K562 (cell line): ENCODE data around the gene ZNF219. TPM values are rescaled to one million over a fixed set of nuclear protein-coding genes. Genes with fewer than 3 reads are reported as not detected.

ENCODE experiments used
- CBFA2T3 ChIP-seq: fragments of 450-650 bp; IDR thresholded peaks from 2 replicates; pipeline ENCODE4 v1.6.1; 2017
- CEBPG ChIP-seq, 3 experiments: fragments of 200-800 bp in 1 of 3; sonication (Bioruptor generic) in 1 of 3; sonication (generic) in 1 of 3; formaldehyde crosslinking in 1 of 3; IDR thresholded peaks in 2 of 3; conservative IDR thresholded peaks in 1 of 3; 2 replicates each; pipeline versions ENCODE4 v1.6.1 to v1.8.0; 2016 to 2022; ENCODE audit warnings: missing compliant biosample characterization in 2 of 3, missing genetic modification characterization in 2 of 3, mild to moderate bottlenecking in 1 of 3, missing genetic modification reagents in 1 of 3
- CTBP1 ChIP-seq: fragments of 450-650 bp; IDR thresholded peaks from 2 replicates; pipeline ENCODE4 v1.6.1; 2016; ENCODE audit warnings: borderline replicate concordance
- ETV5 ChIP-seq: sonication (generic); formaldehyde crosslinking; IDR thresholded peaks from 2 replicates; pipeline ENCODE4 v1.4.0; 2020; ENCODE audit warnings: low read depth, mild to moderate bottlenecking, missing genetic modification reagents
- FIP1L1 ChIP-seq: fragments of 200-400 bp; formaldehyde crosslinking; IDR thresholded peaks from 2 replicates; pipeline ENCODE4 v1.6.1; 2018; ENCODE audit warnings: mild to moderate bottlenecking, low read depth, low read length; ENCODE audit not compliant: poor library complexity, severe bottlenecking
- JUN ChIP-seq, 2 experiments: sonication (generic) in 1 of 2; formaldehyde crosslinking in 1 of 2; IDR thresholded peaks; 2 replicates each; pipeline versions ENCODE4 v1.6.1 to v1.8.0; 2012 to 2022; ENCODE audit warnings: borderline replicate concordance in 2 of 2, mild to moderate bottlenecking in 2 of 2, improper control_type of control experiment in 1 of 2, low read depth in 1 of 2, low read length in 1 of 2, missing genetic modification reagents in 1 of 2
- KAT8 ChIP-seq: fragments of 450-650 bp; IDR thresholded peaks from 2 replicates; pipeline ENCODE4 v1.6.1; 2016; ENCODE audit warnings: low read depth, mild to moderate bottlenecking
- NCOR1 ChIP-seq: fragments of 450-650 bp; IDR thresholded peaks from 2 replicates; pipeline ENCODE4 v1.6.1; 2016; ENCODE audit warnings: mild to moderate bottlenecking, moderate library complexity
- NR0B1 ChIP-seq: fragments of 450-650 bp; IDR thresholded peaks from one replicate; pipeline ENCODE4 v1.6.1; 2018; ENCODE audit warnings: mild to moderate bottlenecking, moderate library complexity; ENCODE audit not compliant: partially characterized antibody
- NR1H2 ChIP-seq: sonication (generic); formaldehyde crosslinking; IDR thresholded peaks from 2 replicates; pipeline ENCODE4 v1.4.0; 2020; ENCODE audit warnings: mild to moderate bottlenecking, missing genetic modification reagents
- RBM17 ChIP-seq: fragments of 200-400 bp; formaldehyde crosslinking; IDR thresholded peaks from 2 replicates; pipeline ENCODE4 v1.6.1; 2017; ENCODE audit warnings: low read depth, mild to moderate bottlenecking, low read length, borderline replicate concordance
- RHOXF2B ChIP-seq: fragments of 250-450 bp; sonication (Bioruptor Pico); conservative IDR thresholded peaks from 2 replicates; pipeline ENCODE4 v1.5.1; 2021
- SMARCE1 ChIP-seq: fragments of 450-650 bp; IDR thresholded peaks from 2 replicates; pipeline ENCODE4 v1.7.1; 2016; ENCODE audit warnings: mild to moderate bottlenecking
- VEZF1 ChIP-seq: fragments of 200-800 bp; sonication (Bioruptor generic); IDR thresholded peaks from 2 replicates; pipeline ENCODE4 v1.6.1; 2017; ENCODE audit warnings: missing genetic modification characterization, missing compliant biosample characterization
- ZNF253 ChIP-seq: fragments of 250-450 bp; sonication (Bioruptor Pico); conservative IDR thresholded peaks from 2 replicates; pipeline ENCODE4 v1.6.1; 2021; ENCODE audit warnings: mild to moderate bottlenecking
- ZNF347 ChIP-seq: fragments of 450-650 bp; formaldehyde crosslinking; IDR thresholded peaks from 2 replicates; pipeline ENCODE4 v1.4.0; 2020; ENCODE audit warnings: low read depth, mild to moderate bottlenecking, moderate library complexity
- ZNF354B ChIP-seq: fragments of 250-450 bp; sonication (Bioruptor Pico); IDR thresholded peaks from 2 replicates; pipeline ENCODE4 v1.4.0; 2020
- polyA plus RNA-seq, 8 experiments: library from polyadenylated mRNA; depleted of rRNA in 4 of 8; stranded (reverse) in 5 of 8; unstranded in 3 of 8; fragments of >200 nt; fragmentation: Nextera tagmentation in 2 of 8; fragmentation: Illumina TruSeq in 1 of 8; extraction: Ambion mirVana in 2 of 8; extraction: Trizol in 1 of 8; gene quantifications; 2 replicates each; pipeline versions ENCODE4 v1.2.1 to v1.2.3, GENCODE V29; 2011 to 2014; ENCODE audit warnings: inconsistent platforms in 1 of 8, missing spikeins in 1 of 8
- total RNA-seq, 7 experiments: library from RNA; depleted of rRNA in 6 of 7; stranded (reverse); fragments of >200 nt in 6 of 7; fragmentation: Illumina TruSeq in 2 of 7; extraction: Trizol in 2 of 7; gene quantifications; 2 replicates each; pipeline versions ENCODE4 v1.2.1 to v1.2.3, GENCODE V29; 2011 to 2021; ENCODE audit warnings: low replicate concordance in 1 of 7
- TF ChIP-seq, protein P1 (sequence below), 3 experiments: IDR thresholded peaks in 2 of 3; conservative IDR thresholded peaks in 1 of 3; 2 replicates each; pipeline ENCODE4 v1.5.1; 2011 to 2012; ENCODE audit warnings: low read length in 3 of 3, mild to moderate bottlenecking in 3 of 3, control low read depth in 2 of 3, improper control_type of control experiment in 1 of 3, inconsistent platforms in 1 of 3, low read depth in 1 of 3, mixed read lengths in 1 of 3, moderate library complexity in 1 of 3; ENCODE audit not compliant: insufficient read depth in 2 of 3
- TF ChIP-seq, protein P2 (sequence below): fragments of 450-650 bp; IDR thresholded peaks from 2 replicates; pipeline ENCODE4 v1.6.1; 2017; ENCODE audit warnings: antibody characterized with exemption
- TF ChIP-seq, protein P3 (sequence below): fragments of 250-450 bp; sonication (Bioruptor Pico); IDR thresholded peaks from 2 replicates; pipeline ENCODE4 v1.5.0; 2021

ZNF219 gene
- total and polyA plus RNA-seq, 9 of the 15 experiments (the other 6 are each of a cell fraction or from before 2014, with no cell fraction given): 0.29 to 10.6 (median 2.8) TPM

DNA sequence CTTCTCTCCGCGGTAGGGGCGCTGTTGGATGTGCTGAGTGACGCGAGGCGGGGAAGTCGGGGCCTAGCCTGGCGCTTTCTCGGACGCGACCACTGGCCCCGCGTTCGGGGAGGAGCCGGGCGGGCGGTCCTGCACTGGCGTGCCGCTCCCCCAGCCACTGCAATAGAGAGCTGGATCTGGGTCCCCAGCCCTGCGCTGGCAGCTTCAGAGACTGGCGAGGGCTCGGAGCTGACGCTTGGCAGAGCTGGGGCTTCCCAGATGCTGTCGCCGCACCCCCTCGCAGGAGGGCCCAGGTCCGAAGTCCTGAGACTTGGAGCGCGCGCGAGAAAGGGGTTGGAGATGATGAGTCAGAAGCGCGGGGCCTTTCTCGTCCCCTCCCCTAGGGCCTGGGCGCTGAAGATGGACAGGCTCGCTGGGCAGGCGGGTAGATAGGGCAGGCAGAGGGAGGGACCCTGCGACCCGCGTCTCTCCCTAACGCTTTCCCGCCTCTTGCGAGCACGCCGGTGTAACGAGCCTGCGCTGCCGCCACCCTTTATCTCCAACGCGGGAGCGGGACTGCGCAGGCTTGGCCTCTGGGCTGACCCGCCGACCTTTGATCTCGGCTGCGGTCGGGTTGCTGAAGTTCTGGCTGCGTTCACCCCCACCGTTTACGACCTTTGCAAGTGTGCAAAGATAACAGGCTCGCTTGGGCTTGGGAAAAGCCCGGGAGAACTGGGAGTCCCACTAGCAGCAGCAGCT is 5.4 kb upstream of the ZNF219 start (continued):
- TF ChIP-seq NCOR1 (peak; percentile 60; the same call in 1 of the 2 replicates), ZNF253 (CRISPR knock-in tag) (no peak), CEBPG (CRISPR knock-in tag; IDR thresholded peaks at IDR 0.05) (no peak), CEBPG (tag; conservative IDR thresholded peaks at IDR 0.05 in 1 of 2, IDR thresholded peaks at IDR 0.05 in 1 of 2) (no peak), RBM17 (no peak), CBFA2T3 (peak; percentile 77), NR1H2 (CRISPR knock-in tag) (peak; percentile 94), FIP1L1 (peak; percentile 40), VEZF1 (CRISPR knock-in tag) (peak; percentile 70), JUN (IDR thresholded peaks at IDR 0.05; ENCODE audit: borderline replicate concordance, low read depth, low read length) (peak; percentile 54; the same call in 1 of the 2 replicates), JUN (CRISPR knock-in tag; IDR thresholded peaks at IDR 0.05; ENCODE audit: borderline replicate concordance) (no peak), SMARCE1 (peak; percentile 65), KAT8 (no peak), ZNF354B (CRISPR knock-in tag) (no peak), ZNF347 (CRISPR knock-in tag) (no peak), RHOXF2B (CRISPR knock-in tag) (no peak), CTBP1 (peak; percentile 68; the same call in 1 of the 2 replicates), NR0B1 (no peak), ETV5 (CRISPR knock-in tag) (peak; percentile 38; the same call in 1 of the 2 replicates)
- TF ChIP-seq, protein P1, sequence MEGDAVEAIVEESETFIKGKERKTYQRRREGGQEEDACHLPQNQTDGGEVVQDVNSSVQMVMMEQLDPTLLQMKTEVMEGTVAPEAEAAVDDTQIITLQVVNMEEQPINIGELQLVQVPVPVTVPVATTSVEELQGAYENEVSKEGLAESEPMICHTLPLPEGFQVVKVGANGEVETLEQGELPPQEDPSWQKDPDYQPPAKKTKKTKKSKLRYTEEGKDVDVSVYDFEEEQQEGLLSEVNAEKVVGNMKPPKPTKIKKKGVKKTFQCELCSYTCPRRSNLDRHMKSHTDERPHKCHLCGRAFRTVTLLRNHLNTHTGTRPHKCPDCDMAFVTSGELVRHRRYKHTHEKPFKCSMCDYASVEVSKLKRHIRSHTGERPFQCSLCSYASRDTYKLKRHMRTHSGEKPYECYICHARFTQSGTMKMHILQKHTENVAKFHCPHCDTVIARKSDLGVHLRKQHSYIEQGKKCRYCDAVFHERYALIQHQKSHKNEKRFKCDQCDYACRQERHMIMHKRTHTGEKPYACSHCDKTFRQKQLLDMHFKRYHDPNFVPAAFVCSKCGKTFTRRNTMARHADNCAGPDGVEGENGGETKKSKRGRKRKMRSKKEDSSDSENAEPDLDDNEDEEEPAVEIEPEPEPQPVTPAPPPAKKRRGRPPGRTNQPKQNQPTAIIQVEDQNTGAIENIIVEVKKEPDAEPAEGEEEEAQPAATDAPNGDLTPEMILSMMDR (IDR thresholded peaks at IDR 0.05 in 2 of 3, conservative IDR thresholded peaks at IDR 0.05 in 1 of 3; ENCODE audit: insufficient read depth in 2 of 3, low read depth in 1 of 3, low read length in 3 of 3): peak; percentile 60 to 72 (median 70)
- TF ChIP-seq, protein P2, sequence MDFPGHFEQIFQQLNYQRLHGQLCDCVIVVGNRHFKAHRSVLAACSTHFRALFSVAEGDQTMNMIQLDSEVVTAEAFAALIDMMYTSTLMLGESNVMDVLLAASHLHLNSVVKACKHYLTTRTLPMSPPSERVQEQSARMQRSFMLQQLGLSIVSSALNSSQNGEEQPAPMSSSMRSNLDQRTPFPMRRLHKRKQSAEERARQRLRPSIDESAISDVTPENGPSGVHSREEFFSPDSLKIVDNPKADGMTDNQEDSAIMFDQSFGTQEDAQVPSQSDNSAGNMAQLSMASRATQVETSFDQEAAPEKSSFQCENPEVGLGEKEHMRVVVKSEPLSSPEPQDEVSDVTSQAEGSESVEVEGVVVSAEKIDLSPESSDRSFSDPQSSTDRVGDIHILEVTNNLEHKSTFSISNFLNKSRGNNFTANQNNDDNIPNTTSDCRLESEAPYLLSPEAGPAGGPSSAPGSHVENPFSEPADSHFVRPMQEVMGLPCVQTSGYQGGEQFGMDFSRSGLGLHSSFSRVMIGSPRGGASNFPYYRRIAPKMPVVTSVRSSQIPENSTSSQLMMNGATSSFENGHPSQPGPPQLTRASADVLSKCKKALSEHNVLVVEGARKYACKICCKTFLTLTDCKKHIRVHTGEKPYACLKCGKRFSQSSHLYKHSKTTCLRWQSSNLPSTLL: no peak
- TF ChIP-seq, protein P3, sequence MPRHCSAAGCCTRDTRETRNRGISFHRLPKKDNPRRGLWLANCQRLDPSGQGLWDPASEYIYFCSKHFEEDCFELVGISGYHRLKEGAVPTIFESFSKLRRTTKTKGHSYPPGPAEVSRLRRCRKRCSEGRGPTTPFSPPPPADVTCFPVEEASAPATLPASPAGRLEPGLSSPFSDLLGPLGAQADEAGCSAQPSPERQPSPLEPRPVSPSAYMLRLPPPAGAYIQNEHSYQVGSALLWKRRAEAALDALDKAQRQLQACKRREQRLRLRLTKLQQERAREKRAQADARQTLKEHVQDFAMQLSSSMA (CRISPR knock-in tag): no peak
